ENCODE results near the gene GPR137B.
"Not testable (repeated sequence)": the region's sequence is repeated elsewhere in the genome, so short reads cannot be mapped to it uniquely, and the experiment has no call there.

GPR137B gene

GRCh38 chr1:236142253-236143103, at the start of gene GPR137B:
Gene GPR137B (plus strand): TSS chr1:236142539. CDS start chr1:236142623, 84 bp downstream.
- in situ Hi-C loops (cut with MboI; ENCODE audit: low sequenced_read_pairs), result no loop called here

- in situ Hi-C loops (cut with MboI; ENCODE audit: low sequenced_read_pairs), result no loop called here
Measured at GRCh38 chr1:236092899-236093298, 49.4 kb upstream of the GPR137B start.

GRCh38 chr1:236095705-236096520, 46.4 kb upstream of the GPR137B start:
- in situ Hi-C loops (cut with MboI; ENCODE audit: low sequenced_read_pairs), result no loop called here

GRCh38 chr1:236096660-236097482, 45.5 kb upstream of the GPR137B start:
- in situ Hi-C loops (cut with MboI; ENCODE audit: low sequenced_read_pairs), result not testable (repeated sequence)

GRCh38 chr1:236098267-236098666, 44.1 kb upstream of the GPR137B start:
- in situ Hi-C loops (cut with MboI; ENCODE audit: low sequenced_read_pairs), result no loop called here

GRCh38 chr1:236099355-236099974, 42.9 kb upstream of the GPR137B start:
- in situ Hi-C loops (cut with MboI; ENCODE audit: low sequenced_read_pairs), result no loop called here

GRCh38 chr1:236100799-236101198, 41.5 kb upstream of the GPR137B start:
- in situ Hi-C loops (cut with MboI; ENCODE audit: low sequenced_read_pairs), result loop anchor here (25.0 kb wide), 2 partner anchors 1287 to 1462 kb away; no protein-coding TSS in a partner anchor

GRCh38 chr1:236101233-236102200, 40.8 kb upstream of the GPR137B start:
- in situ Hi-C loops (cut with MboI; ENCODE audit: low sequenced_read_pairs), result loop anchor here (25.0 kb wide), 2 partner anchors 1286 to 1461 kb away; no protein-coding TSS in a partner anchor

GRCh38 chr1:236102611-236103010, 39.7 kb upstream of the GPR137B start:
- in situ Hi-C loops (cut with MboI; ENCODE audit: low sequenced_read_pairs), result loop anchor here (25.0 kb wide), 2 partner anchors 1285 to 1460 kb away; no protein-coding TSS in a partner anchor

- in situ Hi-C loops (cut with MboI; ENCODE audit: low sequenced_read_pairs), result loop anchor here (25.0 kb wide), 2 partner anchors 1284 to 1459 kb away; no protein-coding TSS in a partner anchor
Measured at GRCh38 chr1:236103059-236103458, 39.3 kb upstream of the GPR137B start.

GRCh38 chr1:236103646-236104218, 38.6 kb upstream of the GPR137B start:
- in situ Hi-C loops (cut with MboI; ENCODE audit: low sequenced_read_pairs), result loop anchor here (25.0 kb wide), 2 partner anchors 1284 to 1459 kb away; no protein-coding TSS in a partner anchor

GRCh38 chr1:236107121-236107907, 35.0 kb upstream of the GPR137B start:
- in situ Hi-C loops (cut with MboI; ENCODE audit: low sequenced_read_pairs), result loop anchor here (25.0 kb wide), 2 partner anchors 1280 to 1455 kb away; no protein-coding TSS in a partner anchor

GRCh38 chr1:236108027-236108648, 34.2 kb upstream of the GPR137B start:
- in situ Hi-C loops (cut with MboI; ENCODE audit: low sequenced_read_pairs), result loop anchor here (25.0 kb wide), 2 partner anchors 1279 to 1454 kb away; no protein-coding TSS in a partner anchor

- in situ Hi-C loops (cut with MboI; ENCODE audit: low sequenced_read_pairs), result loop anchor here (10.0 to 25.0 kb wide), 3 partner anchors 385 to 1452 kb away; no protein-coding TSS in a partner anchor
Measured at GRCh38 chr1:236110137-236110536, 32.2 kb upstream of the GPR137B start.

- in situ Hi-C loops (cut with MboI; ENCODE audit: low sequenced_read_pairs), result loop anchor here (10.0 to 25.0 kb wide), 3 partner anchors 383 to 1451 kb away; no protein-coding TSS in a partner anchor
Measured at GRCh38 chr1:236111527-236112331, 30.6 kb upstream of the GPR137B start.

GRCh38 chr1:236112332-236112627, 30.1 kb upstream of the GPR137B start:
- in situ Hi-C loops (cut with MboI; ENCODE audit: low sequenced_read_pairs), result loop anchor here (10.0 to 25.0 kb wide), 3 partner anchors 383 to 1450 kb away; no protein-coding TSS in a partner anchor

All from HL-60/S4 treated with retinoic acid at 250 ng/mL for 4 days and 3 days (cell line).